ENCODE results near the gene PRRT3. TPM values are rescaled to one million over a fixed set of nuclear protein-coding genes. Genes with fewer than 3 reads are reported as not detected.

PRRT3 gene
- total and polyA plus RNA-seq, 2 of the 13 experiments (the other 11 are each of a cell fraction or from before 2014, with no cell fraction given), result 0.22 to 0.44 TPM

GRCh38 chr3:9942934-9943690 is 9.1 kb downstream of the PRRT3 start:
- H4K20me1 ChIP-seq (ENCODE audit: insufficient read depth, low read length), result no peaks in the 10 kb centered on the region
- no peak overlapping the region for H3K9ac ChIP-seq (ENCODE audit: insufficient read depth, low read depth, low read length)
- ChIA-PET CTCF (ENCODE audit: low intra/inter-chr PET ratio, low total read pairs) (no interaction called here), POLR2A (interaction anchor here (1.1 to 1.9 kb wide), 3 partner anchors 10 to 21 kb away, joined by 3 to 10 read pairs (median 9); partner anchors contain the start of gene CRELD1)
- WGBS (ENCODE audit: low lambda C conversion rate), result over 99% methylated on average over 11 of the region's 11 CpGs
- peaks cover 3% of the 10 kb centered on the region for H3K79me2 ChIP-seq (ENCODE audit: insufficient read depth, low read length)
- no peaks in the 10 kb centered on the region for H3K9me3 ChIP-seq (ENCODE audit: low read length)
- peaks cover 25% of the 10 kb centered on the region for H3K4me1 ChIP-seq (ENCODE audit: insufficient read depth, low read length)
- ATAC-seq (no peak), FAIRE-seq (no peak), DNase-seq (ENCODE audit: low spot score) (no peak)
- no peaks in the 10 kb centered on the region for H3K27me3 ChIP-seq (ENCODE audit: control insufficient read depth in 1 of 2, insufficient read depth in 2 of 2, low read length in 2 of 2)
- in situ Hi-C loops (cut with HindIII; ENCODE audit: extremely low pct_ligation_motif_present, low pct_unique_long_range_greater_than_20kb), result no loop called here
- H2AFZ ChIP-seq (ENCODE audit: low read length), result no peak overlapping the region
- TF ChIP-seq GABPB1 (CRISPR knock-in tag; IDR thresholded peaks at IDR 0.05), result no peak
- TF ChIP-seq NFE2L2 (IDR thresholded peaks at IDR 0.05; ENCODE audit: low read length), result no peak
- TF ChIP-seq TRIM24 (CRISPR knock-in tag; IDR thresholded peaks at IDR 0.05), result no peak
- no peak for TF ChIP-seq HNRNPK (IDR thresholded peaks at IDR 0.05; ENCODE audit: low read depth, low read length, poor library complexity, severe bottlenecking)
- TF ChIP-seq RCOR2 (CRISPR knock-in tag; IDR thresholded peaks at IDR 0.05), result no peak
- BruUV-seq (replicated peaks), result no TSS peak
- H3K27ac ChIP-seq (ENCODE audit: extremely low read length, insufficient read depth, low read length), result no peak overlapping the region
- intact Hi-C loops (cut with micrococcal nuclease; ENCODE audit: unreplicated experiment), result loop anchor here (10.0 kb wide), 1 partner anchor 62 kb away; no protein-coding TSS in a partner anchor
- no peak overlapping the region for H3K4me3 ChIP-seq (replicated peaks in 1 of 3; ENCODE audit: insufficient read depth in 1 of 3, low read depth in 2 of 3, low read length in 3 of 3)
- no peak overlapping the region for H3K4me2 ChIP-seq (ENCODE audit: low read depth, low read length)
- H3K36me3 ChIP-seq (replicated peaks in 1 of 2; ENCODE audit: control insufficient read depth in 1 of 2, insufficient read depth in 2 of 2, low read length in 2 of 2), result peaks cover 6 to 10% of the 10 kb centered on the region in 2 experiments; a peak in 4 of 5 replicates

GRCh38 chr3:9942164-9942563 is 10.0 kb downstream of the PRRT3 start:
- Histone ChIP-seq H3K9ac (ENCODE audit: insufficient read depth, low read depth, low read length) (no peak overlapping the region), H2AFZ (ENCODE audit: low read length) (no peak overlapping the region), H3K79me2 (ENCODE audit: insufficient read depth, low read length) (no peaks in the 10 kb centered on the region), H3K4me2 (ENCODE audit: low read depth, low read length) (no peak overlapping the region), H3K9me3 (ENCODE audit: low read length) (no peaks in the 10 kb centered on the region), H3K27ac (ENCODE audit: extremely low read length, insufficient read depth, low read length) (no peak overlapping the region), H4K20me1 (ENCODE audit: insufficient read depth, low read length) (no peaks in the 10 kb centered on the region), H3K4me1 (ENCODE audit: insufficient read depth, low read length) (peaks cover 26% of the 10 kb centered on the region), H3K36me3 (replicated peaks in 1 of 2; ENCODE audit: control insufficient read depth in 1 of 2, insufficient read depth in 2 of 2, low read length in 2 of 2) (peaks cover 6 to 17% of the 10 kb centered on the region in 2 experiments; a peak in 4 of 5 replicates), H3K27me3 (ENCODE audit: control insufficient read depth in 1 of 2, insufficient read depth in 2 of 2, low read length in 2 of 2) (no peaks in the 10 kb centered on the region), H3K4me3 (replicated peaks in 1 of 3; ENCODE audit: insufficient read depth in 1 of 3, low read depth in 2 of 3, low read length in 3 of 3) (no peak overlapping the region)
- intact Hi-C loops (cut with micrococcal nuclease; ENCODE audit: unreplicated experiment), result loop anchor here (10.0 kb wide), 1 partner anchor 63 kb away; no protein-coding TSS in a partner anchor
- ATAC-seq (no peak), FAIRE-seq (no peak), DNase-seq (ENCODE audit: low spot score) (no peak)
- no TSS peak for BruUV-seq (replicated peaks)
- CTCF ChIA-PET (ENCODE audit: low intra/inter-chr PET ratio, low total read pairs), result no interaction called here
- POLR2A ChIA-PET, result interaction anchor here (1.1 to 1.3 kb wide), 2 partner anchors 9 to 22 kb away, joined by 3 to 9 read pairs; partner anchors contain the start of gene CRELD1
- in situ Hi-C loops (cut with HindIII; ENCODE audit: extremely low pct_ligation_motif_present, low pct_unique_long_range_greater_than_20kb), result no loop called here
- 97% methylated on average over 4 of the region's 4 CpGs for WGBS (ENCODE audit: low lambda C conversion rate)
- TF ChIP-seq ETV6 (CRISPR knock-in tag; conservative IDR thresholded peaks at IDR 0.05) (no peak), AGO1 (IDR thresholded peaks at IDR 0.05; ENCODE audit: low read depth, low read length, poor library complexity, severe bottlenecking) (no peak), MAF1 (CRISPR knock-in tag; IDR thresholded peaks at IDR 0.05; ENCODE audit: borderline replicate concordance) (no peak), ZNF34 (CRISPR knock-in tag; IDR thresholded peaks at IDR 0.05; ENCODE audit: borderline replicate concordance) (no peak), KAT8 (CRISPR knock-in tag; IDR thresholded peaks at IDR 0.05) (no peak), NFAT5 (CRISPR knock-in tag; IDR thresholded peaks at IDR 0.05) (no peak), ZFP62 (CRISPR knock-in tag; IDR thresholded peaks at IDR 0.05) (no peak), NBN (conservative IDR thresholded peaks at IDR 0.05) (no peak), HOXA9 (CRISPR knock-in tag; IDR thresholded peaks at IDR 0.05; ENCODE audit: borderline replicate concordance) (no peak)

All from HepG2 (cell line).